Ovary (tissue), 3 donors: ENCODE results near the gene ADAMTS14.

Source experiments
- EP300 ChIP-seq: sonication (generic); formaldehyde crosslinking; IDR thresholded peaks from one replicate; pipeline ENCODE4 v1.6.1; 2017; ENCODE audit warnings: antibody characterized with exemption
- POLR2A ChIP-seq: fragments of 450-650 bp; IDR thresholded peaks from one replicate; pipeline ENCODE4 v1.6.1; 2017; ENCODE audit warnings: antibody characterized with exemption, mild to moderate bottlenecking, moderate library complexity
- TF ChIP-seq, protein P1 (sequence below), 3 donors: fragments of 450-650 bp in 2 of 3; fragments of 200-600 bp in 1 of 3; IDR thresholded peaks; one replicate each; pipeline versions ENCODE4 v1.5.1 to v1.8.0; 2016 to 2022; ENCODE audit warnings: antibody characterized with exemption in 3 of 3, mild to moderate bottlenecking in 1 of 3
- donor health status: DM: no; HTN: no; CAD: no.

DNA sequence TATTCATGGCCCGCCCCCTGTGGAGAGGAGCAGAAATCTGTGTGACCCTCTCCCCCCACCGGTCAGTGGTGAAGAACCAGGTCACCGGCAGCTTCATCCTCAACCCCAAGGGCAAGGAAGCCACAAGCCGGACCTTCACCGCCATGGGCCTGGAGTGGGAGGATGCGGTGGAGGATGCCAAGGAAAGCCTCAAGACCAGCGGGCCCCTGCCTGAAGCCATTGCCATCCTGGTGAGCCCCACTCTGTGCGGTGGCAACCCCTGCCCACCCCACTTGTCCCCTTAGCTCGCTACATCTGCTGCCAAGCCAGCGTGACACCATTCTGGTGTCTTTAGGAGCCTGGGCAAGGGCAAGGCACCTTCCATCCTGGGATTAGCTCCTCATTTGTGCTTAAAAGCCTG is 77.5 kb downstream of the ADAMTS14 start:
- TF ChIP-seq, protein P1, sequence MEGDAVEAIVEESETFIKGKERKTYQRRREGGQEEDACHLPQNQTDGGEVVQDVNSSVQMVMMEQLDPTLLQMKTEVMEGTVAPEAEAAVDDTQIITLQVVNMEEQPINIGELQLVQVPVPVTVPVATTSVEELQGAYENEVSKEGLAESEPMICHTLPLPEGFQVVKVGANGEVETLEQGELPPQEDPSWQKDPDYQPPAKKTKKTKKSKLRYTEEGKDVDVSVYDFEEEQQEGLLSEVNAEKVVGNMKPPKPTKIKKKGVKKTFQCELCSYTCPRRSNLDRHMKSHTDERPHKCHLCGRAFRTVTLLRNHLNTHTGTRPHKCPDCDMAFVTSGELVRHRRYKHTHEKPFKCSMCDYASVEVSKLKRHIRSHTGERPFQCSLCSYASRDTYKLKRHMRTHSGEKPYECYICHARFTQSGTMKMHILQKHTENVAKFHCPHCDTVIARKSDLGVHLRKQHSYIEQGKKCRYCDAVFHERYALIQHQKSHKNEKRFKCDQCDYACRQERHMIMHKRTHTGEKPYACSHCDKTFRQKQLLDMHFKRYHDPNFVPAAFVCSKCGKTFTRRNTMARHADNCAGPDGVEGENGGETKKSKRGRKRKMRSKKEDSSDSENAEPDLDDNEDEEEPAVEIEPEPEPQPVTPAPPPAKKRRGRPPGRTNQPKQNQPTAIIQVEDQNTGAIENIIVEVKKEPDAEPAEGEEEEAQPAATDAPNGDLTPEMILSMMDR (IDR thresholded peaks at IDR 0.05), result no peak
- TF ChIP-seq EP300 (no peak), POLR2A (no peak)
